HG02610 (cell line): ENCODE results near the gene TCERG1L.

ENCODE experiments used
- ATAC-seq: cut with Tn5 transposase; IDR thresholded peaks from one replicate; pipeline ENCODE4 v1.9.1; 2021; ENCODE audit warnings: mild to moderate bottlenecking, moderate library complexity; ENCODE audit not compliant: unreplicated experiment

Gene TCERG1L

DNA sequence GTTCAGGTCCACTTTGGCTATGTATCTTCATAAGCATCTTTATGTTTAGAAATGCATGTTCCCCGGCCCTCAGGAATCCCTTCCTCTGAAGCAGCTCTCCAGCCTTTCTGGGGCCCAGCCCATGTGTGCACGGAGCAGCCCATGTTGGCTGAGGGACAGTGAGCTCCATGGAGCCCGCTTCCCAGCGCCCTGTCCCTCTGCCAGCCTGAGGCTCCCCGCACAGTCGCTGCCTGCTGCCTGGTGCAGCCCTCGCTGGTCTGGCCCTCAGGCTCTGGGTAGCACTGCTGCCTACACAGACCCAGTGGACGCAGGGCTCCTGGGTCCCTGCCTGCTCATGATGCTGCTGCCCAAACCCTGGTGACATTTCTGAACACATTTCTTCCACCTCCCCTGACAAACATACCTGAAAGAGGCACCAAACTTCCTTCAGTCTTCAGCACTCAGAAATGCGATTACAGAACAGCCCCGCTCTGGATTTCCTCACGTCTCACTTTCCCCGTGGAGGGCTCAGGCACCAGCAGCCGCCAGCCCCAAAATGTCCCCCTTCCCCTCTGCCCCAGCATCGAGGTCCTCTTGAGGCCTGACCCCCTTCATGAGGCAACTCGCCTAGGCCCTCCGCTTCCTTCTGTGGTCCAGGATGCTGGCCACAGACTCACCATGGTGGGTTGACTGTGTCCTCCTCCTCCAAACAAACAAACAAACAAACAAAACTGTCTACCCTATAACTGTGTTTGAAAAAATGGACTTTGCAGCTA lies 5.0 kb upstream of the TCERG1L start:
- ATAC-seq = no peak

DNA sequence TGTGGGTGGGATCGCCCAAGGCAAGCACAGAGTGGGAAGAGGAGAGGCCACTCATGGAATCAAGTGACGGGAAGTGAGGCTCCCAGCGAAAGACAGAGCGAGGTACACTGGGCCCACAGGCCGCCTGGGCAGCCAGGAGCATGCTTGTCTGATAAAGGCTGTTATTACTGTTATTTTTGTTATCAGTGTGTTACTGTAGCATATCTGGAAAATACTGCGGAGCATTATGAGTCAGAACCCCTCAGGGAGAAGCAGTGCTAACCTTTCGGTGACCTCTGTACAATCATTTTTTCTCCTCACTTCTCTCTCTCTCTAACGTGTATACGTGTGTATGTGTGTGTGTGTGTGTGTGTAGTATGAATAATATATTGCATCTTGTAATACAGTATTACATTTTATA lies 3.8 kb upstream of the TCERG1L start:
- no peak for ATAC-seq

- no peak for ATAC-seq
Observed at GRCh38 chr10:131314799-131315198, 3.3 kb upstream of the TCERG1L start.

- no peak for ATAC-seq
Observed at GRCh38 chr10:131314148-131314547, 2.6 kb upstream of the TCERG1L start.

GRCh38 chr10:131313377-131313776 lies 1.9 kb upstream of the TCERG1L start:
- ATAC-seq = no peak

DNA sequence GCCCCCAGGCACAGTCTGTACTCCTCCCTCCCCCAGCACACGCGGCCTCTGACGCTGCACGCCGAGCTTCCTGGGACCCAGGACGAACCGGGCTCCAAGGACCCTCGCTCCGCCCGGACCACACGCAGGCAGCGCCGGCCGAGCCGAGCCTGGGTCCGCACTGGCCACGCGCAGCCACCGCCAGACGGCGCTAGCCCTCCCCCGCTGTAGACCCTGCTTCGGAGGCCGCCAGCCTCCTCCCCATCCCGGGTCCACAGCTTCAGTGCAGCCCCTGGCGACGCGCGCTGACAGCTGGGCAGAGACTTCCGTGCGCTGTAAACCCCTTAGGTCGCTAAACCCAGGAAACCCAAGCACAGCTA lies 936 bp upstream of the TCERG1L start:
- ATAC-seq = no peak

GRCh38 chr10:131311402-131311660 lies 190 bp downstream of the TCERG1L start:
- no peak for ATAC-seq

DNA sequence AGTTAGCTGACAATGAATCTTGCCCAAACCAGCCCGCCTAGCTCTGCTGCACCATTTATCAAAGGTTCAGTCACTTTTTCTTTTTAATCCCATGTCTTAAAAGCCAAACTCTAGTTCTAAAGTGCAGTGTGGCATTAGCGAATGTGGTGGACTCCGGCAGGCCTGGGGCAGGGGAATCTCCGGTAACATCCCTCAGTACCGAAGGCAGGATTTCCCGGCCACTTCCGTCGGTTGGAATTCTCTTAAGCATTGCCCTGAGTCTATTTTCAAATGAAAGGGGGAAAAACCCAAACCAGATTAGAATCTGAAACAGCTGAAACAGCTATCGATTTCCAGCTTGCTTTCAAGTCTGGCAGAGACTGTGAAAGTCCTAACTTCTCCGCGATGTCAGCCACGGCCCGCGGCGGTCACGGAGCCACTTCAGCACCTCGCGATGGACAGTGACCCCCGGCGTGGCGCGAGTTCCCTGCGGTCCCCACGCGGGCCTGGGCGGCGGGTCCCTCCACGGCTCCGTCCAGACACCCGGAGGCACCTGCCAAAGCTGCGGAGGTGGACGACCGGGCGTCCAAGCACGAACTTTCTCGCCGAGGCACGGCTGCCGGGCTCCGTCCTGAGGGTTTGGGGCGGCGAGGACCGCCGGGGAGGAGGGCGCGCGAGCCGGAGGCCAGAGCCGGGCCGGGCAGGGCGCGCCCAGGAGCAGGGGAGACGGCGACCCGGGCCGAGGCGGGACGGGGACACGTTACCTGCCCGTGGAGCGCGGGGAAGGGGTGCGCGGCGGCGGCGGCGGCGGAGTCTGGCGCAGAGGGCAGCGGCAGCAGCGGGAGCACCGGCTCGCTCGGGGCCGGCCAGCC lies 745 bp downstream of the TCERG1L start:
- no peak for ATAC-seq

DNA sequence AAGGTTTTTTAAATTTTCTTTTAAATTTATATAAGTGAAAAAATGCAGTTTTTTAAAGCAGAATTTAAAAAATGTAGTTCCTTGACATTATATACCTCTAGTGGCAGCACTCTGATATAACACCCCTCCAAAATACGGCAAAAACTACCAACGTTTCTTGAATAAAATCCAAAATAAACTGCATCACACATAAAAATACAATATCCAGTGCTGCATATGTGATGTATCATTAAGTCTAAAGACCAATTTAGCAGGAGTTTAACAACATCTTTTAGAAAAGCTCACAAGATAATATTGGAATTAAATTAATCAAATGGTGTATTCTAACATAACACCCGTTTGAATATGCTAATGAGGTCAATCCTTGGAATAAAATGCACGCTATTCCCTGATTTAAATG lies 1.4 kb downstream of the TCERG1L start:
- no peak for ATAC-seq

DNA sequence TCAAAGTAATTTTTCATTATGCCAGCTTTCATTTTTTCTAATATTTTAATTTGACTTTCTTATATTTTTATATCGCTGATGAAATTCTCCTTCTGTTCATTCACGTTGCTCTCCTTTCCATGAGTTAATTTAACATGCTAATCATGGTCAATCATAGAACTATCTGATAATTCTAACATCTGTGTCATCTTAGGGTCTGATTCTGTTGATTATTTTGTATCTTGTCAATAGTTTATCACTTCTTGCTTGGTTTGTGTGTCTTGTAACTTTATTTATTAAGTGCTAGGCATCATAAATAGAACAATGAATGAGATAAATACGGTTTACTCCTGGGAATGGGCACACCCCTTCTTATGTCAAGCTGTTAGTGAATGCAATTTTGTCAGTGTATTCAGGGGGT lies 11.0 kb downstream of the TCERG1L start:
- ATAC-seq = no peak

- no peak for ATAC-seq
Observed at GRCh38 chr10:131290781-131291180, 20.7 kb downstream of the TCERG1L start.

- no peak for ATAC-seq
Observed at GRCh38 chr10:131288648-131289047, 22.9 kb downstream of the TCERG1L start.

- no peak for ATAC-seq
Observed at GRCh38 chr10:131282961-131283360, 28.6 kb downstream of the TCERG1L start.

GRCh38 chr10:131280101-131280500 lies 31.4 kb downstream of the TCERG1L start:
- ATAC-seq = no peak

DNA sequence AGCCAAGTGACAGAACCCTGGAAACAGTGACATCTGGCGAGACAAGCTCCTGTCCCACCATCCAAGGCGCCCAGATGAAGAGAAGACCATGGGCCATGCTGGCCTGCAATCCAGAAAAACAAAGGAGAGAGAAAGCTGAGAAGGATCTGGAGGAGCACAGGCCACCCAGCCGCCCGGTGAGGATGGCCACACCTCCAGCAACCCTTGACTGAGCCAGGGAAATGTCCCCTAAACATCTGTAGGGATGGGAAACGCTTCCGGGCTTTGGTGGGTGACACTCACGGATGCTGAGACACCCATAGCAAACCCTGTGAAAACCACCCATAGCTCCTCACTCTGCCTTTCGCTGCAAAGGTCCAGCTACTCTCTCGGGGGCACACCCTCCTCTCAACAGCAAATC lies 32.0 kb downstream of the TCERG1L start:
- no peak for ATAC-seq

DNA sequence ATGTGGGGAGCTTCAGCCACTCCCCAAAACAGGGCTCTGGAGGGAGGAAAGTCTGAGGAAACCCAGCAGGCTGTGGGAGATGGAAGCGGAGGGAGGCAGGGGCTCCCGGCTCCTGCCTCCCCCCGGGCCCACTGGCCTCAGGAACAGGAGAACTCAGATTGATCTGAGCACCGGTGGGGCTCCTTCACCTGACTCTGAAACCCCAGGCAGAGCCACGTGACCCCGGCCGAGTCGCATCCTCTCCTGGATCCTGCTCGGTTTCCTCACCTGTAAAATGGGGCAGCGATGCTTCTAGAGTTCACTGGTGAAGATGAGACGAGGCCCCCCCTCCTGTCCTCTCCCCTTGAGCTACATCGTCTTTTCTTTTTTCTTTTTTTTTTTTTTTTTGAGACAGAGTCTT lies 33.6 kb downstream of the TCERG1L start:
- no peak for ATAC-seq

DNA sequence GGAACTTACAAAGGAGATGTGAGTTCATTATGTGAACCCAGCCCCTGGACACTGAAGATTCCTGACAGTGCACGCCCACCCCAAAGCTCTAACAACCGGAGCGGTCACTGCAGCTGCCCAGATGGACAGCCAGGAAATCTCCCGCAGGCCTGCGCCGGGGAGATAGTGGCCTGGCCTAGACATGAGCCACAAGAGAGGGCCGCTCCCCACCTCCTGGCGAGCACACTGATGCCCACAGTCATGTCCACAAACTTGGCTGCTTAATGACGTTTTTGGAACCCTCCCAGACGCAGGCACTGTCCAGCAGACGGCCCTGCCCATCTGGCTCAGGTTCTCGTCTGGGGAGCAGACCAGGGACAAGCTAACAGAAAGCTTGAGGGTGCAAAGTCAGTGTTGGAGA lies 34.2 kb downstream of the TCERG1L start:
- ATAC-seq = no peak

- ATAC-seq = no peak
Observed at GRCh38 chr10:131275691-131276090, 35.8 kb downstream of the TCERG1L start.

DNA sequence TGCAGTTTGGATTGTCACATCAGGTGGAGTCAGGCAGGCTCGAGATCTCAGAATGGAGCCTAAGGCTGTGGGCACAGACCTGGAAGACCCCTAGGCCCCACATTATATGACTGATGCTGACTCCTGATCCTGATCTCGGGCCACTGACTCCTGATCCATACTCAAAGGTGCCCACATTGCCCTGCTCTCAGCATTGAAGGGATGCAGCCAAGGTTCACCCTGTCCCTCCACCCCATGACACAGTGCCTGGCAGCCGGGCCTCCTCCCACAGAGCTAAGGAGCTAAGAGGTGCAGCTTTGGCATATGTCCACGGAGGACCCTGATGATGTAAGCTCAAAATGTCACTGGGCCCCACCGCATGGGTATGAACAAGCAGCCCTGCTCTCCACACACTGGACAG lies 36.6 kb downstream of the TCERG1L start:
- no peak for ATAC-seq

- ATAC-seq = no peak
Observed at GRCh38 chr10:131274133-131274880, 37.2 kb downstream of the TCERG1L start.

DNA sequence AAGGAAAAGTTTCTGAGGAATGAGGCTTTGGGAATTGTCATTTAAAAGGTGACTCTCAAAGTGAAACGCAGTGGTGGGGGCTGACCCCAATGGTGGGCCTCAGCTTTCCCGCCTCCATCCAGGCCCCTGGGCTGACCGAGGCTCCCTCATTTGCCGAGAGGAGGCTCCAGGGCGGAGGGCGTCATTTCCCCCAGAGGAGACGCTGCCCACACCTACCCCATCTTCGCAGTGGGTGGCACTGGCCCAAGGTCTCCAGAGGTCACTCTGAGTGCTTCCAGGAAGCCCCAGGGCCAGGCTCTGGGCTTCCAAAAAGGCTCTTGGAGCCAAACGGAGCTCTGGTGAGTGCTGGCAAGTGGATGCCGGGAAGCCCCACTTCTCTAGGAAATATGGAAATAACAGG lies 38.0 kb downstream of the TCERG1L start:
- no peak for ATAC-seq

DNA sequence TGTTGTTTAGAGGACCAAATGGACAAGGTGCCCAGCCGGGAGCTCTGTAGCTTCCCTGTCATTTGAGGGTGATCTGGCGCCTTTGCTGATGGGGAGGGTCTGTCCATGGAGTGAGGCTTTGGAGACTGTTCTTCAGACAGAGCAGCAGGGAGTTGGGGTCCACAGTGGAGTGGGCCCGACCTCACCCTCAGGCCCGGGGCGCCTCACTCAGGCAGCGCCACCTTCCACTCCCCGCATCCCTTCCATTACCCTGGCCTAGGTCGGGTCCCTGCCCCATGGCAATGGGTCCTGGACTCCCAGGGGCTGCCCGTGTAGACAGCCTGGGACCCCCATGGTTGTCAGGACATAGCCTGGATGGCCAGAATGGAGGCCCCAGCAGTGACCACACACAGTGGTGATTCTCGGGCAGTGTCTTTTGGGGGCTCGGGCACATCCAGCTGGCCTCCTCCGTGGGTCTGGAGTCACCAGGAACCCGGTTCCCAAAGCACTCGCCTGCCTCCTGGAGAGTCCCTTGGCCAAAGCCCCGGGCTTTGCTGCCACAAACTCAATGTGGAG lies 38.5 kb downstream of the TCERG1L start:
- ATAC-seq = no peak
